OCI-LY3 (cell line): ENCODE results near the gene COL16A1.

Experiments
- H2AFZ ChIP-seq: fragments of 200-600, 300-600 bp; shearing (Covaris generic); 2 replicates; pipeline ENCODE4 v1.6.0; 2014; ENCODE audit warnings: antibody characterized with exemption, low read depth, low read length
- H3K27ac ChIP-seq: fragments of 200-600, 300-600 bp; sonication (generic); 2 replicates; pipeline ENCODE4 v1.5.1; 2014; ENCODE audit warnings: mild to moderate bottlenecking, low read length, moderate library complexity, mixed read lengths
- H3K27me3 ChIP-seq: fragments of 200-600, 300-600 bp; sonication (generic); 2 replicates; pipeline ENCODE4 v1.6.1; 2014; ENCODE audit warnings: low read depth, low read length, mixed read lengths
- H3K36me3 ChIP-seq: fragments of 200-600, 300-600 bp; sonication (generic); replicated peaks from 2 replicates; pipeline ENCODE3; 2014; ENCODE audit warnings: low read depth, low read length, mixed read lengths
- H3K4me1 ChIP-seq: fragments of 300-600, 200-600 bp; sonication (generic); 2 replicates; pipeline ENCODE4 v1.6.1; 2014; ENCODE audit warnings: low read length, mixed read lengths
- H3K4me2 ChIP-seq: fragments of 200-600, 300-600 bp; sonication (generic); 2 replicates; pipeline ENCODE4 v1.6.1; 2014; ENCODE audit warnings: low read length, mixed read lengths
- H3K4me3 ChIP-seq: fragments of 300-600, 200-600 bp; sonication (generic); 2 replicates; pipeline ENCODE4 v1.5.1; 2014; ENCODE audit warnings: antibody characterized with exemption, mild to moderate bottlenecking, low read length, moderate library complexity
- H3K79me2 ChIP-seq: fragments of 300-600, 200-600 bp; shearing (Covaris generic); 2 replicates; pipeline ENCODE4 v1.6.1; 2014; ENCODE audit warnings: mild to moderate bottlenecking, low read length, mixed read lengths
- H3K9ac ChIP-seq: fragments of 300-600, 200-600 bp; shearing (Covaris generic); 2 replicates; pipeline ENCODE4 v1.6.0; 2014; ENCODE audit warnings: mild to moderate bottlenecking, low read length, moderate library complexity
- H3K9me3 ChIP-seq: fragments of 200-600, 300-600 bp; shearing (Covaris generic); 2 replicates; pipeline ENCODE4 v1.6.1; 2014; ENCODE audit warnings: low read length, mixed read lengths; ENCODE audit not compliant: insufficient read depth
- H4K20me1 ChIP-seq: fragments of 200-600, 300-600 bp; sonication (generic); 2 replicates; pipeline ENCODE4 v1.6.1; 2016; ENCODE audit warnings: low read length, mixed read lengths; ENCODE audit not compliant: insufficient read depth
- EZH2phosphoT487 ChIP-seq: fragments of 200-600 bp; shearing (Covaris generic); IDR thresholded peaks from 2 replicates; pipeline ENCODE4 v1.6.1; 2018; ENCODE audit warnings: antibody characterized with exemption, mixed run types, low read depth
- TF ChIP-seq, protein P1 (sequence below): fragments of 200-600, 300-600 bp; sonication (generic); IDR thresholded peaks from 2 replicates; pipeline ENCODE4 v1.5.1; 2014; ENCODE audit warnings: antibody characterized with exemption, low read length, low read depth

The COL16A1 gene

GRCh38 chr1:31664528-31664927 lies 39.3 kb downstream of the COL16A1 start:
- Histone ChIP-seq H3K27me3 (no peaks in the 10 kb centered on the region), H3K36me3 (no peaks in the 10 kb centered on the region)

GRCh38 chr1:31663622-31664452 lies 40.0 kb downstream of the COL16A1 start:
- Histone ChIP-seq H3K9me3 (no peaks in the 10 kb centered on the region), H2AFZ (no peak overlapping the region), H3K27ac (no peak overlapping the region), H4K20me1 (no peaks in the 10 kb centered on the region), H3K4me2 (no peak overlapping the region), H3K9ac (no peak overlapping the region), H3K27me3 (no peaks in the 10 kb centered on the region), H3K79me2 (no peaks in the 10 kb centered on the region), H3K36me3 (no peaks in the 10 kb centered on the region), H3K4me3 (no peak overlapping the region), H3K4me1 (peaks cover 6% of the 10 kb centered on the region; the same call in 1 of the 2 replicates)
- no peak for TF ChIP-seq EZH2phosphoT487
- TF ChIP-seq, protein P1, sequence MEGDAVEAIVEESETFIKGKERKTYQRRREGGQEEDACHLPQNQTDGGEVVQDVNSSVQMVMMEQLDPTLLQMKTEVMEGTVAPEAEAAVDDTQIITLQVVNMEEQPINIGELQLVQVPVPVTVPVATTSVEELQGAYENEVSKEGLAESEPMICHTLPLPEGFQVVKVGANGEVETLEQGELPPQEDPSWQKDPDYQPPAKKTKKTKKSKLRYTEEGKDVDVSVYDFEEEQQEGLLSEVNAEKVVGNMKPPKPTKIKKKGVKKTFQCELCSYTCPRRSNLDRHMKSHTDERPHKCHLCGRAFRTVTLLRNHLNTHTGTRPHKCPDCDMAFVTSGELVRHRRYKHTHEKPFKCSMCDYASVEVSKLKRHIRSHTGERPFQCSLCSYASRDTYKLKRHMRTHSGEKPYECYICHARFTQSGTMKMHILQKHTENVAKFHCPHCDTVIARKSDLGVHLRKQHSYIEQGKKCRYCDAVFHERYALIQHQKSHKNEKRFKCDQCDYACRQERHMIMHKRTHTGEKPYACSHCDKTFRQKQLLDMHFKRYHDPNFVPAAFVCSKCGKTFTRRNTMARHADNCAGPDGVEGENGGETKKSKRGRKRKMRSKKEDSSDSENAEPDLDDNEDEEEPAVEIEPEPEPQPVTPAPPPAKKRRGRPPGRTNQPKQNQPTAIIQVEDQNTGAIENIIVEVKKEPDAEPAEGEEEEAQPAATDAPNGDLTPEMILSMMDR, result peak; percentile 75

More at GRCh38 chr1:31664528-31664927, 39.3 kb downstream of the COL16A1 start:
- TF ChIP-seq, protein P1, result no peak
- TF ChIP-seq EZH2phosphoT487, result no peak
- Histone ChIP-seq H3K79me2 (no peaks in the 10 kb centered on the region), H3K4me2 (no peak overlapping the region), H4K20me1 (no peaks in the 10 kb centered on the region), H3K4me3 (no peak overlapping the region), H3K4me1 (peaks cover 6% of the 10 kb centered on the region; the same call in 1 of the 2 replicates), H3K9ac (no peak overlapping the region), H3K27ac (no peak overlapping the region), H3K9me3 (no peaks in the 10 kb centered on the region), H2AFZ (no peak overlapping the region)

DNA sequence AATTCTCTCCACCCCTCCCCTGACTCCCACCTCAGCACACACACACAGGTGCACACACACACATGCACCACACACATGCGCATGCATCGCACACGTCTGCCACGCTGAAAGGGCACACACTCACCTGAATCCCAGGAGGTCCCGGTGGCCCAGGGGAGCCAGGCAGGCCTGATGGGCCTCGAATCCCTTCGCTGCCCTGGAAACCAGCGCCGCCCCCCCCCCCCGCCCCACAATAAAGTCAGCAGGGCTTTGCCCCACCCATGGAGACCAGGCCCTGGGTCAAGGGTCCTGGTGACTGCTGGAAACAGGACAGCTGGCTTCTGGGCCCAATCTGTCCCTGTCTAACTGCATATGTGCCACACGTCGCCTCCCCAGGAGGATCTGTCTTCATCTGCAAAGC lies 41.4 kb downstream of the COL16A1 start:
- Histone ChIP-seq H3K27me3 (no peaks in the 10 kb centered on the region), H4K20me1 (no peaks in the 10 kb centered on the region), H2AFZ (no peak overlapping the region), H3K4me3 (no peak overlapping the region), H3K79me2 (no peaks in the 10 kb centered on the region), H3K4me1 (peaks cover 6% of the 10 kb centered on the region; the same call in 1 of the 2 replicates), H3K36me3 (no peaks in the 10 kb centered on the region), H3K4me2 (no peak overlapping the region), H3K27ac (no peak overlapping the region), H3K9me3 (no peaks in the 10 kb centered on the region), H3K9ac (no peak overlapping the region)
- TF ChIP-seq EZH2phosphoT487, result no peak
- TF ChIP-seq, protein P1, result no peak

GRCh38 chr1:31661856-31662255 lies 42.0 kb downstream of the COL16A1 start:
- Histone ChIP-seq H4K20me1 (no peaks in the 10 kb centered on the region), H3K36me3 (no peaks in the 10 kb centered on the region), H3K9me3 (no peaks in the 10 kb centered on the region), H3K27me3 (no peaks in the 10 kb centered on the region), H3K4me3 (no peak overlapping the region), H3K9ac (no peak overlapping the region), H2AFZ (no peak overlapping the region), H3K27ac (no peak overlapping the region), H3K4me2 (no peak overlapping the region), H3K79me2 (no peaks in the 10 kb centered on the region), H3K4me1 (peaks cover 6% of the 10 kb centered on the region; the same call in 1 of the 2 replicates)
- TF ChIP-seq, protein P1, result no peak
- no peak for TF ChIP-seq EZH2phosphoT487
